CD14-positive monocyte (primary cell): Measurements from ENCODE around the gene SPG7. TPM values are rescaled to one million over a fixed set of nuclear protein-coding genes. Genes with fewer than 3 reads are reported as not detected.

ENCODE experiments used
- DNase-seq, 3 donors: peaks; one replicate each; pipeline ENCODE4 v3.0.0-alpha.2; 2011 to 2022
- H2AFZ ChIP-seq: 2 replicates; pipeline ENCODE4 v1.6.0; 2012; ENCODE audit warnings: mild to moderate bottlenecking, low read depth, low read length, inconsistent platforms; ENCODE audit not compliant: insufficient read depth, poor library complexity, severe bottlenecking
- H3K27ac ChIP-seq, 2 donors: 1 replicate in 1 of 2; 2 replicates in 1 of 2; pipeline ENCODE4 v1.5.1; 2012 to 2013; ENCODE audit warnings: low read length in 2 of 2, control low read depth in 1 of 2, inconsistent platforms in 1 of 2, low read depth in 1 of 2, mild to moderate bottlenecking in 1 of 2
- H3K27me3 ChIP-seq, 2 donors: one replicate each; pipeline versions ENCODE4 v1.6.0 to v1.6.1; 2011 to 2013; ENCODE audit warnings: low read length in 2 of 2; ENCODE audit not compliant: control insufficient read depth in 2 of 2, insufficient read depth in 2 of 2
- H3K36me3 ChIP-seq, 2 donors: replicated peaks in 1 of 2; 1 replicate in 1 of 2; 2 replicates in 1 of 2; pipeline versions ENCODE4 v1.5.1 to v1.6.1; 2012 to 2013; ENCODE audit warnings: low read length in 2 of 2, control low read depth in 1 of 2, inconsistent platforms in 1 of 2, mild to moderate bottlenecking in 1 of 2; ENCODE audit not compliant: insufficient read depth in 2 of 2, control insufficient read depth in 1 of 2
- H3K4me1 ChIP-seq, 2 donors: 1 replicate in 1 of 2; 2 replicates in 1 of 2; pipeline versions ENCODE4 v1.5.1 to v1.6.1; 2012 to 2013; ENCODE audit warnings: low read length in 2 of 2, control low read depth in 1 of 2, inconsistent platforms in 1 of 2, mild to moderate bottlenecking in 1 of 2, moderate library complexity in 1 of 2; ENCODE audit not compliant: insufficient read depth in 2 of 2, control insufficient read depth in 1 of 2
- H3K4me2 ChIP-seq: replicated peaks from 2 replicates; pipeline ENCODE3; 2012; ENCODE audit warnings: low read length, moderate library complexity, mild to moderate bottlenecking; ENCODE audit not compliant: poor library complexity, severe bottlenecking; ENCODE audit errors: extremely low read depth
- H3K4me3 ChIP-seq, 3 experiments: fragments of 200-600 bp in 1 of 3; sonication (generic) in 1 of 3; replicated peaks in 1 of 3; 1 replicate in 2 of 3; 2 replicates in 1 of 3; pipeline ENCODE4 v1.5.1; 2011 to 2013; ENCODE audit warnings: low read length in 3 of 3, mild to moderate bottlenecking in 3 of 3, control low read depth in 2 of 3, low read depth in 2 of 3, inconsistent platforms in 1 of 3, moderate library complexity in 1 of 3
- H3K79me2 ChIP-seq: 2 replicates; pipeline ENCODE4 v1.6.0; 2012; ENCODE audit warnings: mild to moderate bottlenecking, control low read depth, inconsistent platforms, low read length, moderate library complexity; ENCODE audit not compliant: insufficient read depth
- H3K9ac ChIP-seq: 2 replicates; pipeline ENCODE4 v1.6.0; 2017; ENCODE audit warnings: low read length, mild to moderate bottlenecking; ENCODE audit not compliant: insufficient read depth, poor library complexity, severe bottlenecking
- H3K9me3 ChIP-seq, 2 donors: replicated peaks in 1 of 2; 1 replicate in 1 of 2; 2 replicates in 1 of 2; pipeline versions ENCODE4 v1.5.1 to v1.6.1; 2012 to 2013; ENCODE audit warnings: low read length in 2 of 2, control low read depth in 1 of 2; ENCODE audit not compliant: control insufficient read depth in 1 of 2, insufficient read depth in 1 of 2
- H4K20me1 ChIP-seq: 2 replicates; pipeline ENCODE4 v1.6.0; 2012; ENCODE audit warnings: mild to moderate bottlenecking, low read length, control low read depth, moderate library complexity; ENCODE audit not compliant: insufficient read depth
- H3K27ac Mint-ChIP-seq, 7 donors: one replicate each; pipeline ENCODE4 v1.8.0; 2020; ENCODE audit warnings: mild to moderate bottlenecking in 7 of 7, mixed read lengths in 7 of 7, moderate library complexity in 6 of 7, inconsistent platforms in 2 of 7
- H3K27me3 Mint-ChIP-seq, 3 donors: one replicate each; pipeline ENCODE4 v1.8.0; 2021 to 2022; ENCODE audit warnings: low read depth in 3 of 3, mild to moderate bottlenecking in 3 of 3, mixed read lengths in 3 of 3, moderate library complexity in 3 of 3, inconsistent platforms in 1 of 3
- H3K36me3 Mint-ChIP-seq, 2 donors: one replicate each; pipeline ENCODE4 v1.8.0; 2020; ENCODE audit warnings: mixed read lengths in 2 of 2, inconsistent platforms in 1 of 2, mild to moderate bottlenecking in 1 of 2
- H3K4me1 Mint-ChIP-seq: one replicate; pipeline ENCODE4 v1.8.0; 2020; ENCODE audit warnings: mild to moderate bottlenecking, mixed read lengths
- H3K4me3 Mint-ChIP-seq, 2 donors: one replicate each; pipeline ENCODE4 v1.8.0; 2020; ENCODE audit warnings: mild to moderate bottlenecking in 2 of 2, mixed read lengths in 2 of 2, moderate library complexity in 1 of 2
- H3K9me3 Mint-ChIP-seq, 7 donors: one replicate each; pipeline ENCODE4 v1.8.0; 2020 to 2022; ENCODE audit warnings: mixed read lengths in 7 of 7, mild to moderate bottlenecking in 6 of 7, moderate library complexity in 6 of 7, inconsistent platforms in 2 of 7
- WGBS: methylation state at CpG from one replicate; pipeline ENCODE4 v1.1.5; 2013; ENCODE audit warnings: missing lambda C conversion rate; ENCODE audit not compliant: insufficient coverage; 5-methylcytosine and 5-hydroxymethylcytosine counted together
- intact Hi-C, 2 donors: fragments of 100-400 bp; cut with micrococcal nuclease; formaldehyde crosslinking; loops; one replicate each; pipeline versions ENCODE4 v1.15.0 to v1.15.1; 2023
- polyA plus RNA-seq, 3 donors: library from polyadenylated mRNA; depleted of rRNA in 1 of 3; unstranded in 2 of 3; stranded (reverse) in 1 of 3; fragments of 300-500 nt in 2 of 3; fragments of >200 nt in 1 of 3; fragmentation: Illumina TruSeq in 2 of 3; gene quantifications; 1 replicate in 2 of 3; 2 replicates in 1 of 3; pipeline ENCODE4 v1.2.3, GENCODE V29; 2012 to 2021
- TF ChIP-seq, protein P1 (sequence below): fragments of 200-600 bp; IDR thresholded peaks from one replicate; pipeline ENCODE4 v1.8.0; 2022; ENCODE audit warnings: antibody characterized with exemption, mild to moderate bottlenecking

The SPG7 gene
- polyA plus RNA-seq, 3 donors, result 30.3 to 120 (median 34.4) TPM

DNA sequence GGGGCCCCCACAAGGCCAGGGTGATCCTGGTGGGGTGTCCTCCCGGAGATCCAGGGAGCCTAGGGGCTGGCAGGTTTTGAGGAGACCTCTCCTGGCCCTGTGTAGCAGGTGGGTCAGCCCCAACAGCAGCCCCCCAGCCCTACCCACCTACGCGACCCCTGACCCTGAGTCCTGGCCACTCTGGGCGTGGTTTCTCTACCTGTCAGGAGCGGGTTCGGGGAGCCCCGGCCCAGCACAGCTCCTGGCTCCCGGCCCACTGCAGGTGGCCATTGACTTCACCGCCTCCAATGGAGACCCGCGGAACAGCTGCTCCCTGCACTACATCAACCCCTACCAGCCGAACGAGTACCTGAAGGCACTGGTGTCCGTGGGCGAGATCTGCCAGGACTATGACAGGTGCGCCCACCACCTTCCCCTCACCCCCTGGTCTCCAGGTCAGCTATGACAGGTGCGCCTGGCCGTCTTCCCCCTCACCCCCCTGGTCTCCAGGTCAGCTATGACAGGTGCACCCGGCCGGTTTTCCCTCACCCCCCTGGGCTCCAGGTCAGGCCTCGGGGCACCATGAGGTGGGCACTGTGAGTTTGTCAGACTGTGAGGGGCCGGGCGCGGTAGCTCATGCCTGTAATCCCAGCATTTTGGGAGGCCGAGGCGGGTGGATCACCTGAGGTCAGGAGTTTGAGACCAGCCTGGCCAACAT, 80.4 kb downstream of the SPG7 start:
- H3K36me3 ChIP-seq, result no peaks in the 10 kb centered on the region
- no peaks in the 10 kb centered on the region for H3K27me3 ChIP-seq
- Mint-ChIP-seq H3K27me3 (peaks cover 0 to 3% (median 1%) of the 10 kb centered on the region in 3 donors), H3K4me1 (no peaks in the 10 kb centered on the region), H3K9me3 (peaks cover 0 to 4% (median 2%) of the 10 kb centered on the region in 7 donors), H3K4me3 (no peak overlapping the region), H3K27ac (no peak overlapping the region), H3K36me3 (no peaks in the 10 kb centered on the region)
- no peaks in the 10 kb centered on the region for H3K79me2 ChIP-seq
- no peak overlapping the region for H3K4me3 ChIP-seq
- H3K4me2 ChIP-seq, result no peak overlapping the region
- TF ChIP-seq, protein P1, sequence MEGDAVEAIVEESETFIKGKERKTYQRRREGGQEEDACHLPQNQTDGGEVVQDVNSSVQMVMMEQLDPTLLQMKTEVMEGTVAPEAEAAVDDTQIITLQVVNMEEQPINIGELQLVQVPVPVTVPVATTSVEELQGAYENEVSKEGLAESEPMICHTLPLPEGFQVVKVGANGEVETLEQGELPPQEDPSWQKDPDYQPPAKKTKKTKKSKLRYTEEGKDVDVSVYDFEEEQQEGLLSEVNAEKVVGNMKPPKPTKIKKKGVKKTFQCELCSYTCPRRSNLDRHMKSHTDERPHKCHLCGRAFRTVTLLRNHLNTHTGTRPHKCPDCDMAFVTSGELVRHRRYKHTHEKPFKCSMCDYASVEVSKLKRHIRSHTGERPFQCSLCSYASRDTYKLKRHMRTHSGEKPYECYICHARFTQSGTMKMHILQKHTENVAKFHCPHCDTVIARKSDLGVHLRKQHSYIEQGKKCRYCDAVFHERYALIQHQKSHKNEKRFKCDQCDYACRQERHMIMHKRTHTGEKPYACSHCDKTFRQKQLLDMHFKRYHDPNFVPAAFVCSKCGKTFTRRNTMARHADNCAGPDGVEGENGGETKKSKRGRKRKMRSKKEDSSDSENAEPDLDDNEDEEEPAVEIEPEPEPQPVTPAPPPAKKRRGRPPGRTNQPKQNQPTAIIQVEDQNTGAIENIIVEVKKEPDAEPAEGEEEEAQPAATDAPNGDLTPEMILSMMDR, result no peak
- WGBS, result 97% methylated on average over 17 of the region's 26 CpGs
- no peak overlapping the region for H2AFZ ChIP-seq
- H3K9ac ChIP-seq, result no peak overlapping the region
- no peaks in the 10 kb centered on the region for H4K20me1 ChIP-seq
- no peak for DNase-seq
- intact Hi-C loops, result no loop called here
- peaks cover 0 to 18% of the 10 kb centered on the region in 2 donors for H3K9me3 ChIP-seq
- no peaks in the 10 kb centered on the region for H3K4me1 ChIP-seq
- no peak overlapping the region for H3K27ac ChIP-seq

DNA sequence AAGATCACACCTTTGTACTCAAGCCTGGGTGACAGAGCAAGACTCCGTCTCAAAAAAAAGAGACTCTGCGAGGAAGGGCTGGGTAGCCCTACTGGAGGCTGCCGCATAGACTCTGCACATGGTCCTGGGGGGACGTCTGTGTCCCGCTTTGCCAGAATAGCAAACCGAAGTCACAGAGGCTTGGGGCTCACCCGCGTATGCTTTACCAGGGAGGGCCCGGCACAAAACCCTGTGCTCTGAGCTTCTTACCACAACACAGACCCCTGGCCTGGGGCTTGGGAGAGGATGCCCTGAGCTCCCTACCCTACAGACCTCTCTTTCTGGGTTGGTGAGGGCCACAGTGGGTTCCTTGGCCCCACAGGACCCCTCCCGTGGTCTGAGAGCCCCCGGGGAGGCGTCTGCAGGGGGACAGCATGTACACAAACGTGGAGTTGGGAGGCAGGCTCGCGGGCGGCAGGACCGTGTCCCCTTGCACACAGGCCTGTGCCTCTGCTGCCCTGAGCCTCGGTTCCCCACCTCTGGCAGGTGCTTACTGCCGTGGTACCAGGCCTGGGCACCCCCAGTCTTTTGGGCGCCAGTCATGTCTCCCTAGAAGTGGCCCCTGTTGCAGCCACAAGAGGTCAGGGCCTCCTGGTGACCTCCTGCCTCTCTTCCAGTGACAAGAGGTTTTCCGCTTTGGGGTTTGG, 81.2 kb downstream of the SPG7 start:
- Histone ChIP-seq H3K79me2 (no peaks in the 10 kb centered on the region), H3K9me3 (peaks cover 0 to 18% of the 10 kb centered on the region in 2 donors), H3K4me1 (no peaks in the 10 kb centered on the region), H4K20me1 (no peaks in the 10 kb centered on the region), H3K4me2 (no peak overlapping the region), H3K27me3 (no peaks in the 10 kb centered on the region), H3K27ac (no peak overlapping the region), H3K36me3 (no peaks in the 10 kb centered on the region), H3K9ac (no peak overlapping the region), H3K4me3 (no peak overlapping the region), H2AFZ (no peak overlapping the region)
- intact Hi-C loops, result no loop called here
- no peak for DNase-seq
- no peaks in the 10 kb centered on the region for H3K36me3 Mint-ChIP-seq
- peaks cover 0 to 4% (median 2%) of the 10 kb centered on the region in 7 donors for H3K9me3 Mint-ChIP-seq
- WGBS, result 95% methylated on average over 15 of the region's 21 CpGs
- no peak overlapping the region for H3K27ac Mint-ChIP-seq
- no peak overlapping the region for H3K4me3 Mint-ChIP-seq
- peaks cover 0 to 3% (median 1%) of the 10 kb centered on the region in 3 donors for H3K27me3 Mint-ChIP-seq
- TF ChIP-seq, protein P1, result no peak
- no peaks in the 10 kb centered on the region for H3K4me1 Mint-ChIP-seq
